B cell (primary cell): ENCODE measurements around the gene PDE10A.

Experiments used
- CTCF ChIP-seq: fragments of 200-600 bp; IDR thresholded peaks from one replicate; pipeline ENCODE4 v1.8.0; 2022; ENCODE audit warnings: antibody characterized with exemption, mild to moderate bottlenecking
- EZH2 ChIP-seq: IDR thresholded peaks from 2 replicates; pipeline ENCODE4 v1.6.1; 2012; ENCODE audit warnings: borderline replicate concordance, low read depth, mild to moderate bottlenecking, moderate library complexity, low read length; ENCODE audit not compliant: insufficient read depth, poor library complexity, severe bottlenecking

- TF ChIP-seq EZH2 (no peak), CTCF (no peak)
Measured at GRCh38 chr6:165488624-165489295, 174.3 kb downstream of the PDE10A start.
